Dermis blood vessel endothelial cell (primary cell): ENCODE data around the gene TPM4. TPM values are rescaled to one million over a fixed set of nuclear protein-coding genes. Genes with fewer than 3 reads are reported as not detected.
A peak's percentile ranks its signal among the peaks of the same experiment; 100 is the strongest.
"Not testable (repeated sequence)": the region's sequence is repeated elsewhere in the genome, so short reads cannot be mapped to it uniquely, and the experiment has no call there.

Source experiments
- DNase-seq: peaks from one replicate; pipeline ENCODE4 v3.0.0; 2010
- total RNA-seq: library from RNA; depleted of rRNA; stranded (reverse); fragments of >200 nt; gene quantifications from 2 replicates; pipeline ENCODE4 v1.2.3, GENCODE V29; 2014

The TPM4 gene
- total RNA-seq, 1 donor from 2014 or later: 533 TPM

- no peak for DNase-seq
Observed at GRCh38 chr19:16073988-16074387, 2.3 kb upstream of the TPM4 start.

GRCh38 chr19:16074488-16075365 is 1.6 kb upstream of the TPM4 start:
- DNase-seq: no peak

DNA sequence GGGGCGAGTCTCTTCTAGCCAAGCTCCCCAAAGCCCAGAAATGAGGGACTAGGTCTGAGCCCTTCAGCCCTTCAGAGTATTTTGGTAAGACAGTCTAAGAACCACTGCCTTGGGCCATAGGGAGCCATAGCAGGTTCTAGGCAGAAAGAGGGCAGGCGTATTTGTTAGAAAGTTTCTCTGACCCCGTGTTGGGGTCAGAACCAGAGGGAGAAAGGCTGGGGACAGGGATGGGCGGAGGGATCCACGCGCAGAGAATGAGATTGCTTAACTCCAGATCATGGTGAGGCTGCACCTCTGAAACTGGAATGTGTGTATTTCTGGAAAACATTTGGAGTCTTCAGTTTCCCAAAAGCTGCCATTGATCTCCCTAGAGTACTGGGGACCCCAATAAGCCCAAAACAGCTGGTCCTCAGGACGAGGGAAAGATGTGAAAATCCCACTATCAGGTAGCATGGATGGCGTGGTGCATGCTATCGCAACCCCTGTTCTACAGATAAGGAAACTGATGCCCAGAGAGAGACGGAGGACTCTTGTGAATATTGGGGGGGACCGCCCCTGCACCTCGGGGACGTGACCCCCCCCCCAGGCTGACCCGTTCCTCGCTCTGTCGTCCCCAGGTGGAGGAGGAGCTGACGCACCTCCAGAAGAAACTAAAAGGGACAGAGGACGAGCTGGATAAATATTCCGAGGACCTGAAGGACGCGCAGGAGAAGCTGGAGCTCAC is 703 bp upstream of the TPM4 start:
- DNase-seq: no peak

DNA sequence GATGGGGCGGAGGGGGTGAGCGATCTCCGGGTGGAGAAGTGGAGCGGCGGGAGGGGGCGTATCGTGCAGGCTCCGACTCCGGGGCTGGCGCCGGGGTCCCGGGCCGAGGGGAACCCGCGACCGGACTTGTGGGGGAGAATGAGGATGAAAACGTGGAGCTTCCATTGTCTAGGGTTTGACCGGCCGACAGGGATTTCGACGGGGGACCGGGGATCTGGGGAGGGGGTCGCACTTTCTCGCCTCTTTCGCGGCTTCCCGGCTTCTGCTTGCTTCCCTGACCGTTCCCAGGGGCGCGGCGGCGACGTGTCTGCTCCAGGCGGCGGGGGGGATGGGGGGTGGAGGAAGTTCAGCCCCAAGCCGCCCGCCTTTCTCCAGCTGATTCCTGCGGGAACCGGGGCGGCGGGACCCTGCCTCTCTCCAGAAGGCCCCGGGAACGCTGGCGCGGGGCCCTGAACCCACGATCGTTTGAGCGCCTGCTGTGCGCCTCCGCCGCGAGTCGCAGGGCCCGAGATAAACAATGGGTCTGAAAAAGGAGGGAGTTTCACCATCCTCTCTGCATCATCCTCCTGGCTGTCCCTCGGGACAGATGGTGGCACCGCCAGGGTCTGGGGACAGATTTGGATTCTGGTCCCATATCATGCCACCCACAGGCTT is 790 bp downstream of the TPM4 start:
- DNase-seq: peak; percentile 54

DNA sequence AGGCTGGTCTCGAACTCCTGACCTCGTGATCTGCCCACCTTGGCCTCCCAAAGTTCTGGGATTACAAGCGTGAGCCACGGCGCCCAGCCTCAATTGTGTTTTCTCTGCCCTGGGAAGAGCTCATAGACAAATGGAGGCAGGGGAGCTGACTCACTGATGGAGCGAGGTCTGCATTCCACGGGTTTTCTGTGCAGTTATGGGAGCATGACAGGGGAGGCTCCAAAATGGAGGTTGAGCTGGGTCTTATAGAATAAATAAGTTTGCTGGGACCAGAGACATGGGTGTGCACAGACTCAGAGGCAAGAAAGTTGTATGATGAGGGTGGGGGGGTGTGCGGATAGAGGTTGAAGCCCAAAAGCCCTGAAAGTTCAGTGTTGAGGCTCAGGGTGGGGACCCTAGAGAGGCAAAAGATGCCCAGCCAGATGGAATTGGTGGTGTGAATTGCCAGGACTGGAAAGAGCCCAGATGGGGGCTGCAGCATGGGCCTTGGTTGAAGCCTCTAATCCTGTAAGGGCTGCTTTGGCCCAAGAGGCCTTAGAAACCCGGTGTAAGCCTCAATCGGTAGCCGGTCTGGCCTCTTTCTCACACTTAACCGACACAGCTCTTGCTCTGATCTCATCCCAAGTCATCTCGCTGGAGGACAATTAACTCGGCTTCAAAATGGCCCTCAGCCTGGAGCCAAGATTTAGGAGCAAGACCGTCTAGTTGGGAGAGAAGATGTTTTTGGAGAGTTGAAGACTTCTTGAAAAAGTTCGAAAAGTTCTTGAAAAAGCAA is 1.9 kb downstream of the TPM4 start:
- peak; percentile 66 for DNase-seq

DNA sequence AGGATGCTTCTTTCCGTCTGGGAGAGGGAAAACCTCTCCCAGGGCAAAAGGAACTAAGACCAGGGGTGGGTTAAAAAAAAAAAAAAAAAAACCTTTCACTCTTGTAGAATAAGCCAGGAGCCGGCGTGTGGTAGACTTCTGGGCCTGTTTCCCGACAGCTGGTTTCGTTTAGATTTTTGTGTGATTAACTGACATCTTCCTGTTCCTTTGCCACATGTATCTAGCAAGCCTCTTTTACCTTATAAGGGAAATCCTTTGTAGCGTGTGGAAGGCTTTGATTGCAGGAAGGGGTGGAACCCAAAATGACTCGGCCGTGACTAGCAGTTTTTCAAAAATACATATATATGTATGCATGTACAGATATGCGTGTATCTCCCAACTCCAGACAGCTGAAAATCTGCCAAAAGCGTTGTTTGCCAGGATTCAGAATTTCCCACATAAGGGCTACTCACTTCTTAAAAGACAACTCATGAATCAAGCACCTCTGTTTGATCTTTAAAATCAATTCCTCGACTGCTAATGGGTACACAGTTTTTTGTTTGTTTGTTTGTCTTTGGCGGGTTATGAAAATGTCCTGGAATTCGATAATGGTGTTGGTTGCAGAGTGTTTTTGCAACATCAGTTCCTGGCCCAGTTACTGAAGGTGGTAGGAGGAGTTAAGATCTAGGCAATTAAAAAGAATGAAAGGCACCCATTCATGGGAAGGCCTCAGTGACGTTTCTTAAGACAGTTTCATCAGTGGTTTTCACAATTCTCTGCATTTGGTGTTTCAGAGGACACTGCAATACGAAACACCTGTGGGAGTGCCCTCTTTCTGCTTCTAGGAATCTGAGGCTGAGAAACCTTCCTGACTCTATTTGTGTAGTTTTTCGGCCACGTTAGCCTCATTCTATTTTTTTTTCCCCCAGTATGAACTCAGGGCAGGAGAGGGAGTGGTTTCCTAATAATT is 2.7 kb downstream of the TPM4 start:
- peak; percentile 97 for DNase-seq

GRCh38 chr19:16084067-16084685 is 7.9 kb downstream of the TPM4 start:
- DNase-seq: no peak

DNA sequence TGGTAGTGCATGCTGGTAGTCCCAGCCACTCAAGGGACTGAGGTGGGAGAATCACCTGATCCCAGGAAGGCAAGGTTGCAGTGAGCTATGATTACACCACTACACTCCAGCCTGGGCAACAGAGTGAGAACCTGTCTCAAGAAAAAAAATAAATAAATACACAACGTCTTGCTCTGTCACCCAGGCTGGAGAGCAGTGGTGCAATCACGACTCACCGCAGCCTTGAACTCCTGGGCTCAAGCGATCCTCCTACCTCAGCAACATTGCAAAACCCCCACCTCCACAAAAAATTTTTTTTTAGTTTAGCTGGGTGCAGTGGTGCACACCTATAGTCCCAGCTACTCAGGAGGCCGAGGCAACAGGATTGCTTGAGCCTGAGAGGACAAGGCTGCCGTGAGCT is 8.8 kb downstream of the TPM4 start:
- DNase-seq: no peak

DNA sequence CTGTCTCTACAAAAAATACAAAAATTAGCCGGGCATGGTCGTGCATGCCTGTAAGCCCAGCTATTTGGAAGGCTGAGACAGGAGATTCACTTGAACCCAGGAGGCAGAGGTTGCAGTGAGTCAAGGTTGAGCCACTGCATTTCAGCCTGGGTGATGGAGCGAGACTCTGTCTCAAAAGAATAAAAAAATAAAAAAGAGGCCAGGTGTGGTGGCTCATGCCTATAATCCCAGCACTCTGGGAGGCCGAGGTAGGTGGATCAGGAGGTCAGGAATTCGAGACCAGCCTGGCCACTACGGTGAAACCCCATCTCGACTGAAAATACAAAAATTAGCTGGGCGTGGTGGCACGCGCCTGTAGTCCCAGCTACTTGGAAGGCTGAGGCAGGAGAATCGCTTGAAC is 11.1 kb downstream of the TPM4 start:
- DNase-seq: not testable (repeated sequence)

DNA sequence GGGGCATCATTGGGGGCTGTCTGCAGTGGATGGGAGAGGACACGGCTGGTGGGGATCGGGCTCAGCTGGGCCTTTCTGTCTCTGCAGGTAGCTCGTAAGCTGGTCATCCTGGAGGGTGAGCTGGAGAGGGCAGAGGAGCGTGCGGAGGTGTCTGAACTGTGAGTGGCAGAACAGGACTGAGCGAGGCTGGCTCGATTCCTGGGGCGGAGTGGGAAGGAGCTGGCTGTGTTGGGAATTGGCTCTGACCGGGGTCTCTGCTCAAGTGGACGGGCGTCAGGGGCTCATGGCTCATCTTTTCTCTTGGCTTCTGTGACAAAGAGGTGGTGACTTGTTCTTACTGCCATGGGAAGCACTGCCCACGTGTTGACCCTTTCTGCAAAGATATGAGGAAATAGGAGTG is 11.6 kb downstream of the TPM4 start:
- no peak for DNase-seq

GRCh38 chr19:16088351-16089009 is 12.2 kb downstream of the TPM4 start:
- no peak for DNase-seq

DNA sequence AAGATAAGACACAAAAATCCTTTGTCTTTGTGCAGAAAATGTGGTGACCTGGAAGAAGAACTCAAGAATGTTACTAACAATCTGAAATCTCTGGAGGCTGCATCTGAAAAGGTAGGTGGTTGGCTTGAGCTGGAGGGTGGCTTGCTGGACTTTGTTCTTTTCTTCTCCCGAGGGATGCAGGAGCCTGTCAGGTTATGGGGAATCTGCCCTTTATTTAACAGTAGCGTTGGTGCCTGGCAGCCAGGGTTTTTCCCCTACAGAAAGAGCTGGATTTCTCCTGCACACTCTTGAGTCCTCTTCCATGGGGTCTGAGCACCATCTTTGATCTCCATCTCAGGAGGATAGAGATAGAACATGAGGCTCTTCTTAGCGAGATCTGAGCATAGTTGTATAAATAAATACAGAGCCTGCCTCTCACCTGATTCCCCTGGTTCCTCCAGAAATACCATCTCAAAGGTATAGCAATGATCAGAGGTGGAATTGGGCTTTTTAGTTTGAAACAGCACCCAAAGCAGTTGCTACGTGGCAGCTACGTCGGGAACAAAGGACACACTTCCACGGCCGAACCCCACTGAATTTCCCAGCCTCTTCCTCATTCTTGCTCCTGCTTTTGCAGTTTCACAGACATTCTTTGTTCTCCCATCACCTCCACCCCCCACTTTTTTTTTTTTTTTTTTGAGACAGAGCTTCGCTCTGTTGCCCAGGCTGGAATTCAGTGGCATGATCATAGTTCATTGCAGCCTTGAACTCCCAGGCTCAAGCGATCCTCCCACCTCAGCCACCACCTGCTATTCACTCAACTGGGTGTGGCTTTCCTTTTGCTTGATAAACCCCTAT is 12.9 kb downstream of the TPM4 start:
- DNase-seq: no peak

GRCh38 chr19:16091546-16092475 is 15.5 kb downstream of the TPM4 start:
- no peak for DNase-seq

DNA sequence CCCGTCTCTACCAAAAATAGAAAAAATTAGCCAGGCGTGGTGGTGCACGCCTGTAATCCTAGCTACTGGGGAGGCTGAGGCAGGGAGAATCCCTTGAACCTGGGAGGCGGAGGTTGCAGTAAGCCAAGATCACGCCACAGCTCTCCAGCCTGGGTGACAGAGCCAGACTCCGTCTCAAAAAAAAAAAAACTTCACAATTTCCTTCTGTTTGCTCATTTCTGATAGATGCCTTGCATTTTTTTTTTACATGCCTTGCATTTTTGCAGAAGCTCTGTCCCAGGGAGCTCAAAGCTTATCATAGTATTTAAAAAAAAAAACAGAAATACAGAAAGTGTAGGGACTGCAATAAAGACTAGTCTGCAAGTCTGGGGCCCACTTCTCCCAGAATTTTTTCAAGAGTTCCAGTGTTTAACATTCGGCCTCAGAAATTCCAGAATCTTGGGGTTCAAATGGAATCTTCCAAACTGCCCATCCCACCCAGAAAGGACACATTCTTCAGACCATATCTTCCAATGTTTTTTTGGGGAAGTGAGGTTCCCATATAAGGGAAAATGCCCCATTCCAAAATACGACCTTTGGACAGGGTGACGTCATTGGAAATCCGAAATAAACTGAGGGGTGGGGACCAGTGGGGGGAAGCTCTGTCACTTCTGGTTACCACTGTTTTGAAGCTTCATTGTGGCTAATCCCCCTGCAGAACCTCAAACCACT is 18.2 kb downstream of the TPM4 start:
- no peak for DNase-seq

DNA sequence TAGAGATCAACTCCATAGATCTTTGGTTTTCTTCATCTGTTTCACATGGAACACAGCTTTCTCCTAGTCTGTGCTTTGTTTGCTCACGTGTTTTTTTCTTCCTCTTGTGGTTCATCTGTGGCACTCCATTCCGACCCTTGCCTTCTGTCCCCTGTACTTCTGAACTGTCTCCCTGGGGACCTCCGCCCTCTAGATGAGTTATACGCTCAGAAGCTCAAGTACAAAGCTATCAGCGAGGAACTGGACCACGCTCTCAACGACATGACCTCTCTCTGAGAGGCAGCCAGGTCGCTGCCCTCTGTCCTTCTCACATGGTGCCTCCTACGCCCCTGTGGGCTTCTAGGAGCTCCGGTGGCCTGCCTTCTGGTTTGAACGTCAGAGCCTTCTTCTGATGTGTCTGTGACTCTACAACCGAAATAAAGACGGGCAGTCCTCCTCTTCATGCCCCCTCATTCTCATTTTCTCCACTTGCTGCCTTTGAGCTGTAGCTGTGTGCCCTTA is 18.8 kb downstream of the TPM4 start:
- no peak for DNase-seq

- DNase-seq: peak; percentile 53
Observed at GRCh38 chr19:16096280-16096855, 20.1 kb downstream of the TPM4 start.

DNA sequence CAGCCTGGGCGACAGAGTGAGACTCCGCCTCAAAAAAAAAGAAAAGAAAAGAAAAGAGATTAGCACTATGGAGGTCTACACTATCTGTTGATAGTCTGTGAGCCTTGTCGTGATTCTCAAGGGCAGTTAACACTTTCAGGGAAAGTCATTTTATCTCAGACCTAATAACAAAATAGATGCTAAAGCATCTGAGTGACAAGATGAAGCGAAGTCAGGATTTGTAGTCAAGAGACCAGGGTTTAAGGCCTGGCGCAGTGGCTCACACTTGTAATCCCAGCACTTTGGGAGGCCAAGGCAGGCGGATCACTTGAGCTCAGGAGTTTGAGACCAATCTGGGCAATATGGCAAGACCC is 22.1 kb downstream of the TPM4 start:
- no peak for DNase-seq
